ENCODE data around the gene MLLT3. TPM values are rescaled to one million over a fixed set of nuclear protein-coding genes. Genes with fewer than 3 reads are reported as not detected.

The MLLT3 gene
- total and polyA plus RNA-seq, 2 donors (not counting 3 experiments of a cell fraction or from before 2014, with no cell fraction given) = 6.1 to 10.0 TPM

DNA sequence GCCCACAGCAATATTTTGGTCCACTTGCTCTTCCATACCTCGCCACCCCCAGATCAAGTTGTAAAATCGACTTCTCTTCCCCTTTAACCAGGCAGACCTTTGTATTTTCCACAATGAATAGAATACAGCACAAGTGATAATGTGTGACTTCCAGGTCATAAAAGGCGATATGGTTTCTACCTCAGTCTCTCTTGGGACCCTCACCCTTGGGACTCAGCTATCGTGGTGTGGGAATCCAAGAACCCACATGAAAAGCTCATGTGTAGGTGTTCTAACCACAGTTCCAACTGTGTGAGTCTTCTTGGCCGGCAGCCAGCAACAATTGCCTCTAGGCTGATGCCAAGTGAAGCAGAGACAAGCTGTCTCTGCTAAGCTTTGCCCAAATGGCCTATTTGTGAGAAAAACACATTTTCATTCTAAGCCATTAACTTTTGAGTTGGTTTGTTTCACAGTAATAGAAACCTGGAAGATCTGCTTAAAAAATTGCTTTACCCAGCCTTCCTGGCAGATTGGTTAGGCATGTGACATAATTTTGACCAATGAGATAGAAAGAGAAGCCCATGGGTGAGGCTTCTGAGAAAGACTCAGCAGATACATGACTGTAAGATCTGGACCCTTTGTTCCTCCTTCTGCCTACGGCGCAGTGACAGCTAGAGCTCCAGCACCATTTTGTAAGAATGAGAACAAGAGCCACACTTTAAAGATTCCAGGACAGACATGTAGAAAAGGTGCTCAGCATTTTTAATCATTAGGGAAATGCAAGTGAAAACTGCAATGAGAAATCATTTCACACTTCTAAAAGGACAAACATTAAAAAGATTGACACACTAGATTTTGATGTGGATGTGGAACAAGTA, 18.3 kb upstream of the MLLT3 start:
- Histone ChIP-seq H3K4me2 (ENCODE audit: insufficient read depth, low read length) (no peak overlapping the region), H3K27me3 (ENCODE audit: control insufficient read depth in 2 of 2, insufficient read depth in 2 of 2, low read length in 2 of 2) (no peaks in the 10 kb centered on the region), H3K4me3 (replicated peaks in 1 of 3; ENCODE audit: insufficient read depth in 1 of 3, low read depth in 1 of 3, low read length in 3 of 3) (no peak overlapping the region), H3K9me1 (replicated peaks; ENCODE audit: control insufficient read depth, extremely low read depth, insufficient read depth, low read length) (no peaks in the 10 kb centered on the region), H3K36me3 (ENCODE audit: control insufficient read depth in 2 of 2, extremely low read depth in 1 of 2, insufficient read depth in 2 of 2, low read length in 2 of 2) (no peaks in the 10 kb centered on the region), H4K20me1 (replicated peaks; ENCODE audit: control insufficient read depth, extremely low read depth, insufficient read depth, low read length) (no peaks in the 10 kb centered on the region), H3K9me3 (replicated peaks; ENCODE audit: control insufficient read depth, insufficient read depth, low read length) (no peaks in the 10 kb centered on the region), H3K79me2 (ENCODE audit: control insufficient read depth, insufficient read depth, low read length) (no peaks in the 10 kb centered on the region), H3K4me1 (ENCODE audit: control insufficient read depth, extremely low read depth, insufficient read depth, low read length) (no peaks in the 10 kb centered on the region), H2AFZ (ENCODE audit: low read depth, low read length) (no peak overlapping the region), H3K27ac (ENCODE audit: insufficient read depth, low read depth, low read length) (no peak overlapping the region), H3K9ac (replicated peaks; ENCODE audit: extremely low read depth, insufficient read depth, low read length) (no peak overlapping the region)
- ChIA-PET CTCF (no interaction called here), POLR2A (no interaction called here)
- intact Hi-C loops (cut with micrococcal nuclease) (no loop called here), dilution Hi-C loops (cut with MboI; ENCODE audit: extremely low pct_ligation_motif_present, low sequenced_read_pairs) (no loop called here)
- no TSS peak for BruUV-seq (replicated peaks)
- TF ChIP-seq POLR2A (IDR thresholded peaks at IDR 0.05; ENCODE audit: low read depth, low read length) = no peak
- no peak for TF ChIP-seq EZH2 (IDR thresholded peaks at IDR 0.05; ENCODE audit: borderline replicate concordance, low read depth, low read length, severe bottlenecking)
- TF ChIP-seq, protein P1, sequence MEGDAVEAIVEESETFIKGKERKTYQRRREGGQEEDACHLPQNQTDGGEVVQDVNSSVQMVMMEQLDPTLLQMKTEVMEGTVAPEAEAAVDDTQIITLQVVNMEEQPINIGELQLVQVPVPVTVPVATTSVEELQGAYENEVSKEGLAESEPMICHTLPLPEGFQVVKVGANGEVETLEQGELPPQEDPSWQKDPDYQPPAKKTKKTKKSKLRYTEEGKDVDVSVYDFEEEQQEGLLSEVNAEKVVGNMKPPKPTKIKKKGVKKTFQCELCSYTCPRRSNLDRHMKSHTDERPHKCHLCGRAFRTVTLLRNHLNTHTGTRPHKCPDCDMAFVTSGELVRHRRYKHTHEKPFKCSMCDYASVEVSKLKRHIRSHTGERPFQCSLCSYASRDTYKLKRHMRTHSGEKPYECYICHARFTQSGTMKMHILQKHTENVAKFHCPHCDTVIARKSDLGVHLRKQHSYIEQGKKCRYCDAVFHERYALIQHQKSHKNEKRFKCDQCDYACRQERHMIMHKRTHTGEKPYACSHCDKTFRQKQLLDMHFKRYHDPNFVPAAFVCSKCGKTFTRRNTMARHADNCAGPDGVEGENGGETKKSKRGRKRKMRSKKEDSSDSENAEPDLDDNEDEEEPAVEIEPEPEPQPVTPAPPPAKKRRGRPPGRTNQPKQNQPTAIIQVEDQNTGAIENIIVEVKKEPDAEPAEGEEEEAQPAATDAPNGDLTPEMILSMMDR (IDR thresholded peaks at IDR 0.05; ENCODE audit: extremely low read depth in 1 of 2, insufficient read depth in 1 of 2, low read depth in 1 of 2, low read length in 2 of 2) = no peak
- TF ChIP-seq GATA2 (IDR thresholded peaks at IDR 0.05; ENCODE audit: insufficient read depth, insufficient read length, low read depth, low read length) = no peak
- TF ChIP-seq FOS (IDR thresholded peaks at IDR 0.05; ENCODE audit: borderline replicate concordance, insufficient read depth, low read length) = no peak
- TF ChIP-seq JUN (IDR thresholded peaks at IDR 0.05; ENCODE audit: borderline replicate concordance, insufficient read depth, insufficient read length, low read depth) = no peak
- TF ChIP-seq MYC (IDR thresholded peaks at IDR 0.05; ENCODE audit: low read depth, low read length) = no peak
- TF ChIP-seq, protein P2, sequence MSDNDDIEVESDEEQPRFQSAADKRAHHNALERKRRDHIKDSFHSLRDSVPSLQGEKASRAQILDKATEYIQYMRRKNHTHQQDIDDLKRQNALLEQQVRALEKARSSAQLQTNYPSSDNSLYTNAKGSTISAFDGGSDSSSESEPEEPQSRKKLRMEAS (IDR thresholded peaks at IDR 0.05; ENCODE audit: insufficient read depth, insufficient read length) = no peak
- TF ChIP-seq POLR2AphosphoS5 (IDR thresholded peaks at IDR 0.05; ENCODE audit: insufficient read depth, low read depth, low read length) = no peak
- FAIRE-seq (peak; percentile 24), DNase-seq (ENCODE audit: low read depth, low spot score) (peak; percentile 8)

All from endothelial cell of umbilical vein (primary cell).